ENCODE results near the gene PDYN. TPM values are rescaled to one million over a fixed set of nuclear protein-coding genes. Genes with fewer than 3 reads are reported as not detected.

The PDYN gene
- polyA plus RNA-seq, 1 donor (not counting 4 experiments of a cell fraction or from before 2014, with no cell fraction given) = not detected

GRCh38 chr20:1998193-1998520 is 4.3 kb upstream of the PDYN start:
- DNase-seq (ENCODE audit: low read depth, low spot score) = no peak
- H3K4me1 ChIP-seq (ENCODE audit: control insufficient read depth, extremely low read depth, insufficient read depth, low read length) = peaks cover 3% of the 10 kb centered on the region
- no peak overlapping the region for H3K4me2 ChIP-seq (ENCODE audit: control insufficient read depth, extremely low read depth, insufficient read depth, low read depth, low read length)
- H3K9me3 ChIP-seq (ENCODE audit: control insufficient read depth, low read depth, low read length) = no peaks in the 10 kb centered on the region
- TF ChIP-seq CTCF (optimal IDR thresholded peaks at IDR 0.05 in 1 of 3, IDR thresholded peaks at IDR 0.05 in 1 of 3, conservative IDR thresholded peaks at IDR 0.05 in 1 of 3; ENCODE audit: extremely low read depth in 1 of 3, insufficient read depth in 2 of 3, low read length in 3 of 3) (no peak), EZH2 (IDR thresholded peaks at IDR 0.05; ENCODE audit: low read length) (no peak)
- H3K36me3 ChIP-seq (ENCODE audit: control insufficient read depth in 2 of 2, extremely low read depth in 1 of 2, insufficient read depth in 2 of 2, low read length in 2 of 2) = no peaks in the 10 kb centered on the region
- H2AFZ ChIP-seq (ENCODE audit: control insufficient read depth, low read length) = no peak overlapping the region
- no peak overlapping the region for H3K4me3 ChIP-seq (ENCODE audit: control insufficient read depth in 2 of 3, extremely low read depth in 1 of 3, insufficient read depth in 2 of 3, low read depth in 1 of 3, low read length in 3 of 3)
- H4K20me1 ChIP-seq (ENCODE audit: control insufficient read depth, extremely low read depth, insufficient read depth, low read length) = no peaks in the 10 kb centered on the region
- H3K79me2 ChIP-seq (ENCODE audit: control insufficient read depth, insufficient read depth, low read length) = no peaks in the 10 kb centered on the region
- FAIRE-seq = no peak
- H3K27me3 ChIP-seq (ENCODE audit: control insufficient read depth, extremely low read depth, insufficient read depth, low read length) = peaks cover 53% of the 10 kb centered on the region
- dilution Hi-C loops (cut with MboI; ENCODE audit: extremely low pct_ligation_motif_present, low sequenced_read_pairs) = no loop called here
- no peak overlapping the region for H3K27ac ChIP-seq (ENCODE audit: control insufficient read depth, insufficient read depth, low read length)
- H3K9me1 ChIP-seq (ENCODE audit: control insufficient read depth, extremely low read depth, insufficient read depth, low read length) = no peaks in the 10 kb centered on the region
- no peak overlapping the region for H3K9ac ChIP-seq (ENCODE audit: control insufficient read depth, extremely low read depth, insufficient read depth, low read length)

DNA sequence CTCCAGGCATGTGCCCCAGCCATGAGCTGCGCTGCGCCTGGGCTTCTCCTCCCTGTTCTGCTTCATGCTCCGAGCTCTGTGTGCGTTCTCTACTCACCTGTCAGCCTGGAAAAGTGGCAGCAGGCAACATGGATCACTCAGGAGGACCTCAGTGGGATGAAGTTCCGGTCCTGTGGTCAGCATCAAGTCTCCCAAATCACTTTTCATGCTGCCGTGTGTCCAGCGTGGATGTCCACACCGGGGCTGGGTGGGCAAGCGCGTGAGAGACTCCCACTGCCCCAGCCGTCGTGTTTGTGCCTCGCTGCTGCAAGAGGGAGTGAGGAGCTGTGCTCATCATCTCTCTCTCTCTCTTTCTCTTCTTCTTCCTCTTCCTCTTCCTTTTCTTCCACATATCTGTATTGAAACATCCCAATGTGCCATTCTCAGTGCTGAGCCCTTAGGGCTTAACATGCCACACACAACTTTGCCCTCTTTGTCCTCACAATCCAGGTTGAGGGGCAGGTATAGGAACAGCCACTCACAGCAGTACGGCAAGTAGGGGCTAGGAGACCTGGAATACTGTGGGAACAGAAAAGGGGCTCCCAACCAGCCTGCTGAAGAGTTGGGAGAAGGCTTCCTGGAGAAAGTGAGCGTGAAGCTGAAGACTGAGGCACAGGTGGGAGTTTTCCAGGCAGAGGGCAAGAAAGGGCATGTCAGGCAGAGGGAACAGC is 3.8 kb upstream of the PDYN start:
- no peak for TF ChIP-seq CTCF (optimal IDR thresholded peaks at IDR 0.05 in 1 of 3, IDR thresholded peaks at IDR 0.05 in 1 of 3, conservative IDR thresholded peaks at IDR 0.05 in 1 of 3; ENCODE audit: extremely low read depth in 1 of 3, insufficient read depth in 2 of 3, low read length in 3 of 3)
- TF ChIP-seq EZH2 (IDR thresholded peaks at IDR 0.05; ENCODE audit: low read length) = no peak
- H3K9me1 ChIP-seq (ENCODE audit: control insufficient read depth, extremely low read depth, insufficient read depth, low read length) = no peaks in the 10 kb centered on the region
- H2AFZ ChIP-seq (ENCODE audit: control insufficient read depth, low read length) = no peak overlapping the region
- no peaks in the 10 kb centered on the region for H3K79me2 ChIP-seq (ENCODE audit: control insufficient read depth, insufficient read depth, low read length)
- peaks cover 3% of the 10 kb centered on the region for H3K4me1 ChIP-seq (ENCODE audit: control insufficient read depth, extremely low read depth, insufficient read depth, low read length)
- H3K27ac ChIP-seq (ENCODE audit: control insufficient read depth, insufficient read depth, low read length) = no peak overlapping the region
- peaks cover 57% of the 10 kb centered on the region for H3K27me3 ChIP-seq (ENCODE audit: control insufficient read depth, extremely low read depth, insufficient read depth, low read length)
- DNase-seq (ENCODE audit: low read depth, low spot score) = no peak
- H3K4me3 ChIP-seq (ENCODE audit: control insufficient read depth in 2 of 3, extremely low read depth in 1 of 3, insufficient read depth in 2 of 3, low read depth in 1 of 3, low read length in 3 of 3) = no peak overlapping the region
- H3K9me3 ChIP-seq (ENCODE audit: control insufficient read depth, low read depth, low read length) = no peaks in the 10 kb centered on the region
- no peak overlapping the region for H3K9ac ChIP-seq (ENCODE audit: control insufficient read depth, extremely low read depth, insufficient read depth, low read length)
- no peaks in the 10 kb centered on the region for H3K36me3 ChIP-seq (ENCODE audit: control insufficient read depth in 2 of 2, extremely low read depth in 1 of 2, insufficient read depth in 2 of 2, low read length in 2 of 2)
- H3K4me2 ChIP-seq (ENCODE audit: control insufficient read depth, extremely low read depth, insufficient read depth, low read depth, low read length) = no peak overlapping the region
- no peaks in the 10 kb centered on the region for H4K20me1 ChIP-seq (ENCODE audit: control insufficient read depth, extremely low read depth, insufficient read depth, low read length)
- dilution Hi-C loops (cut with MboI; ENCODE audit: extremely low pct_ligation_motif_present, low sequenced_read_pairs) = no loop called here
- no peak for FAIRE-seq

Data from keratinocyte (primary cell).